HEK293 (cell line): ENCODE measurements around the gene LDLRAD4.

Source experiments
- CTCF ChIA-PET: fragments of 350-600 bp; formaldehyde crosslinking; extraction: SDS; loops from one replicate; lab custom pipeline; 2021; ENCODE audit warnings: antibody characterized with exemption; lab: Yijun Ruan, JAX
- POLR2A ChIA-PET: fragments of 300-600 bp; formaldehyde crosslinking; extraction: SDS; loops from one replicate; lab custom pipeline; 2020; ENCODE audit warnings: antibody characterized with exemption, inconsistent platforms; lab: Yijun Ruan, JAX
- H3K27ac ChIP-seq: fragments of 200-500 bp; sonication (Bioruptor generic); 2 replicates; pipeline ENCODE4 v1.5.1; 2014; ENCODE audit warnings: low read depth, low read length, control low read depth, inconsistent platforms; ENCODE audit errors: extremely low read depth
- H3K36me3 ChIP-seq, 2 experiments: fragments of 200-500 bp in 1 of 2; sonication (Bioruptor generic) in 1 of 2; 1 replicate in 1 of 2; 2 replicates in 1 of 2; pipeline ENCODE4 v1.5.1; 2014 to 2017; ENCODE audit warnings: inconsistent platforms in 2 of 2, low read length in 2 of 2; ENCODE audit not compliant: control insufficient read depth in 2 of 2, insufficient read depth in 1 of 2
- H3K4me1 ChIP-seq: fragments of 200-500 bp; sonication (Bioruptor generic); 2 replicates; pipeline ENCODE4 v1.5.1; 2014; ENCODE audit warnings: mild to moderate bottlenecking, low read length, inconsistent platforms; ENCODE audit not compliant: control insufficient read depth, insufficient read depth
- H3K4me3 ChIP-seq: 2 replicates; pipeline ENCODE4 v1.5.1; 2011; ENCODE audit warnings: low read depth, mild to moderate bottlenecking, control low read depth, low read length, moderate library complexity
- H3K9me3 ChIP-seq: fragments of 200-500 bp; sonication (Bioruptor generic); 2 replicates; pipeline ENCODE4 v1.5.1; 2014; ENCODE audit warnings: low read depth, low read length, inconsistent platforms; ENCODE audit not compliant: control insufficient read depth, insufficient read depth
- BCL11A ChIP-seq: fragments of 450-650 bp; formaldehyde crosslinking; IDR thresholded peaks from 2 replicates; pipeline ENCODE4 v1.5.1; 2016; ENCODE audit warnings: low read depth, missing biosample characterization, missing genetic modification characterization
- BCL11B ChIP-seq: fragments of 450-650 bp; formaldehyde crosslinking; IDR thresholded peaks from 2 replicates; pipeline ENCODE4 v1.5.1; 2016; ENCODE audit warnings: low read depth, missing biosample characterization, missing genetic modification characterization
- GLI2 ChIP-seq: fragments of 450-650 bp; formaldehyde crosslinking; IDR thresholded peaks from 2 replicates; pipeline ENCODE4; 2017; ENCODE audit warnings: missing biosample characterization, missing genetic modification characterization, low read depth, borderline replicate concordance
- HOXA7 ChIP-seq: sonication (generic); formaldehyde crosslinking; IDR thresholded peaks from 2 replicates; pipeline ENCODE4 v1.8.1; 2022; ENCODE audit warnings: missing genetic modification reagents, borderline replicate concordance
- SALL2 ChIP-seq: fragments of 450-650 bp; formaldehyde crosslinking; IDR thresholded peaks from 2 replicates; pipeline ENCODE4 v1.5.0; 2017; ENCODE audit warnings: missing biosample characterization, mild to moderate bottlenecking, missing genetic modification characterization, borderline replicate concordance
- ZBTB10 ChIP-seq: fragments of 450-650 bp; formaldehyde crosslinking; IDR thresholded peaks from 2 replicates; pipeline ENCODE4 v1.5.1; 2016; ENCODE audit warnings: missing biosample characterization, missing genetic modification characterization
- ZBTB7A ChIP-seq: fragments of 450-650 bp; formaldehyde crosslinking; IDR thresholded peaks from 2 replicates; pipeline ENCODE4 v1.5.1; 2016; ENCODE audit warnings: low read depth, missing biosample characterization, missing genetic modification characterization
- ZFP3 ChIP-seq: fragments of 450-650 bp; formaldehyde crosslinking; IDR thresholded peaks from 2 replicates; pipeline ENCODE4 v1.5.1; 2016; ENCODE audit warnings: low read depth, missing biosample characterization, missing genetic modification characterization
- ZFP41 ChIP-seq: fragments of 450-650 bp; formaldehyde crosslinking; IDR thresholded peaks from 2 replicates; pipeline ENCODE4 v1.5.1; 2016; ENCODE audit warnings: missing biosample characterization, missing genetic modification characterization, borderline replicate concordance
- ZNF140 ChIP-seq: fragments of 450-650 bp; formaldehyde crosslinking; IDR thresholded peaks from 2 replicates; pipeline ENCODE4 v1.5.1; 2016; ENCODE audit warnings: missing biosample characterization, missing genetic modification characterization
- ZNF155 ChIP-seq: fragments of 450-650 bp; formaldehyde crosslinking; IDR thresholded peaks from 2 replicates; pipeline ENCODE4 v1.5.1; 2016; ENCODE audit warnings: missing biosample characterization, missing genetic modification characterization
- ZNF19 ChIP-seq: fragments of 450-650 bp; formaldehyde crosslinking; IDR thresholded peaks from 2 replicates; pipeline ENCODE4; 2016; ENCODE audit warnings: missing biosample characterization, missing genetic modification characterization, low read depth
- ZNF202 ChIP-seq: fragments of 450-650 bp; formaldehyde crosslinking; IDR thresholded peaks from 2 replicates; pipeline ENCODE4 v1.5.1; 2016; ENCODE audit warnings: missing biosample characterization, missing genetic modification characterization, borderline replicate concordance
- ZNF280C ChIP-seq: fragments of 450-650 bp; formaldehyde crosslinking; IDR thresholded peaks from 2 replicates; pipeline ENCODE4 v1.5.1; 2016; ENCODE audit warnings: missing biosample characterization, missing genetic modification characterization
- ZNF324 ChIP-seq: fragments of 450-650 bp; formaldehyde crosslinking; IDR thresholded peaks from 2 replicates; pipeline ENCODE4 v1.5.1; 2016; ENCODE audit warnings: missing biosample characterization, missing genetic modification characterization
- ZNF341 ChIP-seq: fragments of 450-650 bp; formaldehyde crosslinking; IDR thresholded peaks from 2 replicates; pipeline ENCODE4; 2016; ENCODE audit warnings: low read depth, missing biosample characterization, missing genetic modification characterization
- ZNF391 ChIP-seq: fragments of 450-650 bp; formaldehyde crosslinking; IDR thresholded peaks from 2 replicates; pipeline ENCODE4 v1.5.1; 2016; ENCODE audit warnings: low read depth, missing biosample characterization, missing genetic modification characterization, borderline replicate concordance
- ZNF473 ChIP-seq: fragments of 450-650 bp; formaldehyde crosslinking; IDR thresholded peaks from 2 replicates; pipeline ENCODE4 v1.5.1; 2017; ENCODE audit warnings: missing biosample characterization, missing genetic modification characterization
- ZNF560 ChIP-seq: fragments of 450-650 bp; formaldehyde crosslinking; IDR thresholded peaks from 2 replicates; pipeline ENCODE4 v1.5.1; 2017; ENCODE audit warnings: missing biosample characterization, missing genetic modification characterization, borderline replicate concordance
- ZNF654 ChIP-seq: fragments of 450-650 bp; formaldehyde crosslinking; IDR thresholded peaks from 2 replicates; pipeline ENCODE4 v1.5.1; 2016; ENCODE audit warnings: low read depth, missing biosample characterization, missing genetic modification characterization
- ZNF692 ChIP-seq: fragments of 450-650 bp; formaldehyde crosslinking; IDR thresholded peaks from 2 replicates; pipeline ENCODE4 v1.5.1; 2016; ENCODE audit warnings: missing biosample characterization, missing genetic modification characterization
- ZSCAN18 ChIP-seq: fragments of 450-650 bp; formaldehyde crosslinking; IDR thresholded peaks from 2 replicates; pipeline ENCODE4 v1.5.1; 2016; ENCODE audit warnings: missing biosample characterization, missing genetic modification characterization
- ZSCAN30 ChIP-seq: fragments of 450-650 bp; IDR thresholded peaks from 2 replicates; pipeline ENCODE4 v1.5.1; 2018; ENCODE audit warnings: missing biosample characterization, mild to moderate bottlenecking, missing genetic modification characterization, moderate library complexity

The LDLRAD4 gene

GRCh38 chr18:13371689-13372418 lies 153.3 kb downstream of the LDLRAD4 start:
- CTCF ChIA-PET = no interaction called here
- POLR2A ChIA-PET = no interaction called here
- Histone ChIP-seq H3K4me1 (0 out of 2 replicates have a peak, but pooled peaks cover 3% of the 10 kb centered on the region), H3K36me3 (no peaks in the 10 kb centered on the region)
- TF ChIP-seq BCL11A (tag by site-specific recombination) (no peak), ZFP41 (tag by site-specific recombination) (no peak), GLI2 (tag by site-specific recombination) (no peak), ZNF654 (tag by site-specific recombination) (no peak), ZBTB10 (no peak), ZFP3 (tag by site-specific recombination) (no peak), ZNF473 (no peak), ZNF140 (tag by site-specific recombination) (no peak), ZNF324 (tag by site-specific recombination) (no peak), ZSCAN30 (tag by site-specific recombination) (no peak), SALL2 (tag by site-specific recombination) (no peak), ZNF155 (tag by site-specific recombination) (no peak), ZSCAN18 (tag by site-specific recombination) (no peak), ZNF19 (tag by site-specific recombination) (no peak)
- TF ChIP-seq, all 188 proteins: peak for 0
- Histone ChIP-seq H3K27ac (no peak overlapping the region), H3K4me3 (no peak overlapping the region), H3K9me3 (no peaks in the 10 kb centered on the region)

GRCh38 chr18:13372531-13372951 lies 154.0 kb downstream of the LDLRAD4 start:
- H3K4me1 ChIP-seq = 0 out of 2 replicates have a peak, but pooled peaks cover 3% of the 10 kb centered on the region
- POLR2A ChIA-PET = no interaction called here
- no peaks in the 10 kb centered on the region for H3K9me3 ChIP-seq
- no peak overlapping the region for H3K27ac ChIP-seq
- no peak overlapping the region for H3K4me3 ChIP-seq
- TF ChIP-seq ZNF202 (tag by site-specific recombination) = no peak
- no peak for TF ChIP-seq ZBTB7A (tag by site-specific recombination)
- no peak for TF ChIP-seq ZNF391 (tag by site-specific recombination)
- no peak for TF ChIP-seq BCL11B
- no peak for TF ChIP-seq ZNF280C (tag by site-specific recombination)
- TF ChIP-seq ZNF341 (tag by site-specific recombination) = no peak
- no peak for TF ChIP-seq ZNF692 (tag by site-specific recombination)
- TF ChIP-seq HOXA7 (CRISPR knock-in tag) = no peak
- no peak for TF ChIP-seq ZNF560 (tag by site-specific recombination)
- CTCF ChIA-PET = no interaction called here
- H3K36me3 ChIP-seq = no peaks in the 10 kb centered on the region
